A673 (cell line): Measurements from ENCODE around the gene CFAP91.

Experiments used
- EZH2 ChIP-seq: fragments of 200-600 bp; sonication (generic); IDR thresholded peaks from 2 replicates; pipeline ENCODE4 v1.6.1; 2017; ENCODE audit warnings: borderline replicate concordance, low read depth, mild to moderate bottlenecking, mixed read lengths, antibody characterized with exemption, low read length; ENCODE audit not compliant: poor library complexity, severe bottlenecking
- TF ChIP-seq, protein P1 (sequence below): fragments of 300-800, 200-600 bp; sonication (generic); conservative IDR thresholded peaks from 2 replicates; pipeline ENCODE4 v1.5.1; 2017; ENCODE audit warnings: low read depth, mild to moderate bottlenecking, antibody characterized with exemption, low read length, moderate library complexity, mixed read lengths

GRCh38 chr3:119664370-119664769 lies 38.5 kb upstream of the CFAP91 start:
- TF ChIP-seq, protein P1, sequence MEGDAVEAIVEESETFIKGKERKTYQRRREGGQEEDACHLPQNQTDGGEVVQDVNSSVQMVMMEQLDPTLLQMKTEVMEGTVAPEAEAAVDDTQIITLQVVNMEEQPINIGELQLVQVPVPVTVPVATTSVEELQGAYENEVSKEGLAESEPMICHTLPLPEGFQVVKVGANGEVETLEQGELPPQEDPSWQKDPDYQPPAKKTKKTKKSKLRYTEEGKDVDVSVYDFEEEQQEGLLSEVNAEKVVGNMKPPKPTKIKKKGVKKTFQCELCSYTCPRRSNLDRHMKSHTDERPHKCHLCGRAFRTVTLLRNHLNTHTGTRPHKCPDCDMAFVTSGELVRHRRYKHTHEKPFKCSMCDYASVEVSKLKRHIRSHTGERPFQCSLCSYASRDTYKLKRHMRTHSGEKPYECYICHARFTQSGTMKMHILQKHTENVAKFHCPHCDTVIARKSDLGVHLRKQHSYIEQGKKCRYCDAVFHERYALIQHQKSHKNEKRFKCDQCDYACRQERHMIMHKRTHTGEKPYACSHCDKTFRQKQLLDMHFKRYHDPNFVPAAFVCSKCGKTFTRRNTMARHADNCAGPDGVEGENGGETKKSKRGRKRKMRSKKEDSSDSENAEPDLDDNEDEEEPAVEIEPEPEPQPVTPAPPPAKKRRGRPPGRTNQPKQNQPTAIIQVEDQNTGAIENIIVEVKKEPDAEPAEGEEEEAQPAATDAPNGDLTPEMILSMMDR = no peak
- TF ChIP-seq EZH2 = no peak
